Measurements from ENCODE around the gene FGF13.

Gene FGF13

GRCh38 chrX:138711399-138712347 lies at the start of gene FGF13:
Gene FGF13 (minus strand): TSS chrX:138711717. CDS start chrX:138711003, 714 bp downstream.
- no peak for DNase-seq (ENCODE audit: low read depth in 2 of 2)

- no peak for DNase-seq (ENCODE audit: low read depth in 2 of 2)
These were observed 47.9 kb upstream of the FGF13 start for GRCh38 chrX:138759217-138759943.

GRCh38 chrX:138756234-138756633 lies 44.7 kb upstream of the FGF13 start:
- no peak for DNase-seq (ENCODE audit: low read depth in 2 of 2)

GRCh38 chrX:138754861-138755260 lies 43.3 kb upstream of the FGF13 start:
- no peak for DNase-seq (ENCODE audit: low read depth in 2 of 2)

- no peak for DNase-seq (ENCODE audit: low read depth in 2 of 2)
These were observed 37.0 kb upstream of the FGF13 start for GRCh38 chrX:138748480-138748879.

GRCh38 chrX:138745196-138745595 lies 33.7 kb upstream of the FGF13 start:
- no peak for DNase-seq (ENCODE audit: low read depth in 2 of 2)

- DNase-seq (ENCODE audit: low read depth in 2 of 2) = no peak
These were observed 30.7 kb upstream of the FGF13 start for GRCh38 chrX:138742217-138742616.

- no peak for DNase-seq (ENCODE audit: low read depth in 2 of 2)
These were observed 28.8 kb upstream of the FGF13 start for GRCh38 chrX:138740341-138740740.

- DNase-seq (ENCODE audit: low read depth in 2 of 2) = no peak
These were observed 11.8 kb upstream of the FGF13 start for GRCh38 chrX:138723301-138723700.

- DNase-seq (ENCODE audit: low read depth in 2 of 2) = no peak
These were observed 7.9 kb upstream of the FGF13 start for GRCh38 chrX:138719396-138719795.

- no peak for DNase-seq (ENCODE audit: low read depth in 2 of 2)
These were observed 7.4 kb upstream of the FGF13 start for GRCh38 chrX:138718941-138719340.

- DNase-seq (ENCODE audit: low read depth in 2 of 2) = no peak
These were observed 613 bp downstream of the FGF13 start for GRCh38 chrX:138710866-138711341.

GRCh38 chrX:138709886-138710791 lies 1.4 kb downstream of the FGF13 start:
- DNase-seq (ENCODE audit: low read depth in 2 of 2) = no peak

GRCh38 chrX:138708268-138708667 lies 3.2 kb downstream of the FGF13 start:
- DNase-seq (ENCODE audit: low read depth in 2 of 2) = no peak

GRCh38 chrX:138704596-138704995 lies 6.9 kb downstream of the FGF13 start:
- DNase-seq (ENCODE audit: low read depth in 2 of 2) = no peak

- DNase-seq (ENCODE audit: low read depth in 2 of 2) = no peak
These were observed 7.4 kb downstream of the FGF13 start for GRCh38 chrX:138704101-138704500.

- no peak for DNase-seq (ENCODE audit: low read depth in 2 of 2)
These were observed 18.9 kb downstream of the FGF13 start for GRCh38 chrX:138692591-138692990.

GRCh38 chrX:138691186-138691585 lies 20.3 kb downstream of the FGF13 start:
- DNase-seq (ENCODE audit: low read depth in 2 of 2) = no peak

GRCh38 chrX:138690591-138690990 lies 20.9 kb downstream of the FGF13 start:
- DNase-seq (ENCODE audit: low read depth in 2 of 2) = no peak

- no peak for DNase-seq (ENCODE audit: low read depth in 2 of 2)
These were observed 27.9 kb downstream of the FGF13 start for GRCh38 chrX:138683600-138683999.

- DNase-seq (ENCODE audit: low read depth in 2 of 2) = no peak
These were observed 41.8 kb downstream of the FGF13 start for GRCh38 chrX:138669693-138670092.

GRCh38 chrX:138664466-138664865 lies 47.1 kb downstream of the FGF13 start:
- DNase-seq (ENCODE audit: low read depth in 2 of 2) = no peak

All from activated CD8-positive, alpha-beta memory T cell treated with anti-CD3 and anti-CD28 coated beads for 4 hours (primary cell).